H9 (cell line): Measurements from ENCODE around the gene DLG5. TPM values are rescaled to one million over a fixed set of nuclear protein-coding genes. Genes with fewer than 3 reads are reported as not detected.

Source experiments
- DNase-seq: peaks from one replicate; pipeline ENCODE4 v3.0.0-alpha.2; 2017
- H2AFZ ChIP-seq: one replicate; pipeline ENCODE4 v1.6.1; 2013; ENCODE audit warnings: mild to moderate bottlenecking, low read length, control low read depth, moderate library complexity
- H2AK5ac ChIP-seq: 2 replicates; pipeline ENCODE4 v1.6.1; 2013; ENCODE audit warnings: low read length, control low read depth, mixed read lengths; ENCODE audit not compliant: insufficient read length
- H2BK120ac ChIP-seq: one replicate; pipeline ENCODE4 v1.6.1; 2013; ENCODE audit warnings: low read depth, mild to moderate bottlenecking, low read length, control low read depth, inconsistent platforms; ENCODE audit not compliant: poor library complexity, severe bottlenecking
- H2BK12ac ChIP-seq: 2 replicates; pipeline ENCODE4 v1.6.1; 2013; ENCODE audit warnings: low read length, control low read depth, mixed read lengths, low read depth; ENCODE audit not compliant: insufficient read length
- H2BK15ac ChIP-seq: 2 replicates; pipeline ENCODE4 v1.6.1; 2013; ENCODE audit warnings: low read depth, low read length, control low read depth
- H2BK20ac ChIP-seq: one replicate; pipeline ENCODE4 v1.6.1; 2013; ENCODE audit warnings: low read depth, mild to moderate bottlenecking, low read length, control low read depth, inconsistent platforms; ENCODE audit not compliant: poor library complexity, severe bottlenecking
- H2BK5ac ChIP-seq: 2 replicates; pipeline ENCODE4 v1.6.1; 2013; ENCODE audit warnings: low read length, control low read depth, mixed read lengths; ENCODE audit not compliant: insufficient read length
- H3K14ac ChIP-seq: 2 replicates; pipeline ENCODE4 v1.6.1; 2013; ENCODE audit warnings: low read length, control low read depth; ENCODE audit not compliant: insufficient read depth
- H3K18ac ChIP-seq: 2 replicates; pipeline ENCODE4 v1.6.1; 2013; ENCODE audit warnings: low read depth, mild to moderate bottlenecking, mixed read lengths, low read length, control low read depth; ENCODE audit not compliant: insufficient read length
- H3K23ac ChIP-seq: 2 replicates; pipeline ENCODE4 v1.6.1; 2013; ENCODE audit warnings: low read length, control low read depth, mixed read lengths, low read depth; ENCODE audit not compliant: insufficient read length
- H3K23me2 ChIP-seq: 2 replicates; pipeline ENCODE4 v1.6.1; 2013; ENCODE audit warnings: low read depth, mild to moderate bottlenecking, mixed read lengths, low read length, control low read depth; ENCODE audit not compliant: insufficient read length, poor library complexity, severe bottlenecking
- H3K27ac ChIP-seq: 2 replicates; pipeline ENCODE4 v1.5.1; 2013; ENCODE audit warnings: low read length, control low read depth, mixed read lengths, low read depth; ENCODE audit not compliant: insufficient read length
- H3K27me3 ChIP-seq: 2 replicates; pipeline ENCODE4 v1.6.1; 2013; ENCODE audit warnings: low read length, control low read depth, inconsistent platforms; ENCODE audit not compliant: insufficient read depth
- H3K4ac ChIP-seq: 2 replicates; pipeline ENCODE4 v1.6.1; 2013; ENCODE audit warnings: low read depth, mild to moderate bottlenecking, control low read depth, inconsistent platforms, low read length, moderate library complexity
- H3K4me1 ChIP-seq: 2 replicates; pipeline ENCODE4 v1.6.1; 2013; ENCODE audit warnings: low read length, control low read depth, inconsistent platforms; ENCODE audit not compliant: insufficient read depth
- H3K4me2 ChIP-seq: 2 replicates; pipeline ENCODE4 v1.6.1; 2013; ENCODE audit warnings: low read length, control low read depth, mixed read lengths; ENCODE audit not compliant: insufficient read length, insufficient read depth
- H3K56ac ChIP-seq: 2 replicates; pipeline ENCODE4 v1.6.1; 2013; ENCODE audit warnings: low read depth, mild to moderate bottlenecking, mixed read lengths, low read length, control low read depth; ENCODE audit not compliant: insufficient read length
- H3K79me1 ChIP-seq: 2 replicates; pipeline ENCODE4 v1.6.1; 2013; ENCODE audit warnings: low read depth, mild to moderate bottlenecking, moderate library complexity, low read length, control low read depth, inconsistent platforms; ENCODE audit not compliant: insufficient read depth, poor library complexity, severe bottlenecking
- H3K79me2 ChIP-seq: 2 replicates; pipeline ENCODE4 v1.6.1; 2013; ENCODE audit warnings: low read length, control low read depth, inconsistent platforms; ENCODE audit not compliant: insufficient read depth
- H3K9ac ChIP-seq: 2 replicates; pipeline ENCODE4 v1.6.1; 2013; ENCODE audit warnings: low read length, control low read depth, mixed read lengths; ENCODE audit not compliant: insufficient read length; ENCODE audit errors: extremely low read depth
- H3K9me3 ChIP-seq: one replicate; pipeline ENCODE4 v1.6.1; 2013; ENCODE audit warnings: low read depth, low read length, inconsistent platforms; ENCODE audit not compliant: control insufficient read depth
- H3T11ph ChIP-seq: one replicate; pipeline ENCODE4 v1.6.1; 2013; ENCODE audit warnings: mild to moderate bottlenecking, low read length, control low read depth, inconsistent platforms
- H4K20me1 ChIP-seq: one replicate; pipeline ENCODE4 v1.6.1; 2013; ENCODE audit not compliant: control insufficient read depth, insufficient read length, insufficient read depth
- H4K5ac ChIP-seq: 2 replicates; pipeline ENCODE4 v1.6.1; 2013; ENCODE audit warnings: low read depth, mild to moderate bottlenecking, mixed read lengths, low read length, control low read depth; ENCODE audit not compliant: insufficient read length
- H4K8ac ChIP-seq: replicated peaks from 2 replicates; pipeline ENCODE4 v1.6.1; 2013; ENCODE audit warnings: low read length, control low read depth, mixed read lengths, low read depth; ENCODE audit not compliant: insufficient read length
- H4K91ac ChIP-seq: 2 replicates; pipeline ENCODE4 v1.6.1; 2013; ENCODE audit warnings: low read depth, mild to moderate bottlenecking, moderate library complexity, mixed read lengths, low read length, control low read depth; ENCODE audit not compliant: insufficient read length
- H3K27ac Mint-ChIP-seq, 3 experiments: 2 replicates in 2 of 3; 3 replicates in 1 of 3; pipeline ENCODE4 v1.8.0; 2020 to 2021; ENCODE audit warnings: mixed read lengths in 3 of 3, mild to moderate bottlenecking in 1 of 3, moderate library complexity in 1 of 3
- H3K27me3 Mint-ChIP-seq: 2 replicates; pipeline ENCODE4 v1.8.0; 2021; ENCODE audit warnings: low read depth, mild to moderate bottlenecking, moderate library complexity, mixed read lengths
- H3K36me3 Mint-ChIP-seq, 3 experiments: 2 replicates in 2 of 3; 3 replicates in 1 of 3; pipeline ENCODE4 v1.8.0; 2020 to 2021; ENCODE audit warnings: low read depth in 3 of 3, mixed read lengths in 3 of 3; ENCODE audit not compliant: insufficient read depth in 1 of 3
- H3K4me1 Mint-ChIP-seq, 2 experiments: 2 replicates each; pipeline ENCODE4 v1.8.0; 2020; ENCODE audit warnings: mixed read lengths in 2 of 2
- H3K4me3 Mint-ChIP-seq, 2 experiments: 2 replicates in 1 of 2; 3 replicates in 1 of 2; pipeline ENCODE4 v1.8.0; 2020 to 2021; ENCODE audit warnings: mild to moderate bottlenecking in 2 of 2, mixed read lengths in 2 of 2, moderate library complexity in 1 of 2
- H3K9me3 Mint-ChIP-seq, 2 experiments: 2 replicates in 1 of 2; 3 replicates in 1 of 2; pipeline ENCODE4 v1.8.0; 2020; ENCODE audit warnings: mild to moderate bottlenecking in 2 of 2, mixed read lengths in 2 of 2, moderate library complexity in 1 of 2
- WGBS: extraction: QIAGEN DNeasy Blood & Tissue Kit; methylation state at CpG from one replicate; pipeline ENCODE4 v1.1.7; 2013; ENCODE audit warnings: missing lambda C conversion rate, low lambda C conversion rate, mixed read lengths; ENCODE audit not compliant: insufficient read length; ENCODE audit errors: extremely low coverage; 5-methylcytosine and 5-hydroxymethylcytosine counted together
- total RNA-seq: library from RNA; stranded (reverse); gene quantifications from 2 replicates; pipeline ENCODE4 v1.2.1, GENCODE V29; 2021
- TF ChIP-seq, protein P1 (sequence below): fragments of 200-600 bp; sonication (generic); conservative IDR thresholded peaks from 3 replicates; pipeline ENCODE4 v1.8.0; 2021; ENCODE audit warnings: antibody characterized with exemption, mild to moderate bottlenecking

Gene DLG5
- total RNA-seq, 1 experiment from 2014 or later = 67.4 TPM

DNA sequence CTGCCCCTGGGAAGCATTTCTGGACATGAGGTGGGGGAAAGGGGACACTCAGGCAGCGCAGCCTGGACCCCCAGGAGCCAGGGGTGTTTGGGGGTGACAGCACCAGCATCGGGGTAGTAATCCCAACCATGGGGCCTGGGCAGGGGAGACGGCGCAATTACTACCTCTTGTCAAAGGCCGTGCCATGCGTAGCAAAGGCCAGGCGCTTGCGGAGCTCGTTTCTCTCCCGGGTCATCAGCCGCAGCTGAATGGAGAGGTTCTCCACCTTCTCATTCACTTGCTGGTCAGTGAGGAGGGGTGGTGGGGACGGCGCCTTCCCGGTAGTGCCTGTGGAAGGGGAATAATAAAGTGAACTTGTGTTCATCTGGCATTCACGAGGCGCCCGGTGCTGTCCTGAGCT lies 70.0 kb downstream of the DLG5 start:
- H3K36me3 Mint-ChIP-seq = peaks cover 26 to 49% (median 28%) of the 10 kb centered on the region in 3 experiments
- H4K20me1 ChIP-seq = no peaks in the 10 kb centered on the region

More for the DNA sequence above, 70.0 kb downstream of the DLG5 start:
- H3K4me1 Mint-ChIP-seq = peaks cover 10 to 19% of the 10 kb centered on the region in 2 experiments
- H3K27me3 Mint-ChIP-seq = no peaks in the 10 kb centered on the region
- Histone ChIP-seq H3K79me2 (no peaks in the 10 kb centered on the region; the same call in 1 of the 2 replicates), H3K4me1 (no peaks in the 10 kb centered on the region), H3T11ph (no peak overlapping the region), H2BK5ac (no peak overlapping the region), H2AK5ac (no peak overlapping the region), H3K9ac (no peak overlapping the region), H2AFZ (no peak overlapping the region), H4K91ac (no peak overlapping the region), H3K56ac (no peak overlapping the region), H3K23ac (no peak overlapping the region), H3K27me3 (no peaks in the 10 kb centered on the region), H3K79me1 (no peaks in the 10 kb centered on the region), H3K27ac (no peak overlapping the region), H3K4ac (no peak overlapping the region), H4K5ac (no peak overlapping the region), H3K14ac (no peak overlapping the region), H2BK20ac (no peak overlapping the region), H2BK15ac (no peak overlapping the region), H4K8ac (no peak overlapping the region), H3K9me3 (no peaks in the 10 kb centered on the region), H2BK120ac (no peak overlapping the region), H2BK12ac (no peak overlapping the region), H3K23me2 (no peaks in the 10 kb centered on the region), H3K4me2 (no peak overlapping the region), H3K18ac (no peak overlapping the region)
- no peak overlapping the region for H3K4me3 Mint-ChIP-seq
- peaks cover 0 to 2% of the 10 kb centered on the region in 2 experiments; a peak in 1 of 5 replicates for H3K9me3 Mint-ChIP-seq
- WGBS = no CpG with 5 or more reads among the region's 17 CpGs
- no peak overlapping the region; a peak in 1 of 7 replicates for H3K27ac Mint-ChIP-seq
- TF ChIP-seq, protein P1, sequence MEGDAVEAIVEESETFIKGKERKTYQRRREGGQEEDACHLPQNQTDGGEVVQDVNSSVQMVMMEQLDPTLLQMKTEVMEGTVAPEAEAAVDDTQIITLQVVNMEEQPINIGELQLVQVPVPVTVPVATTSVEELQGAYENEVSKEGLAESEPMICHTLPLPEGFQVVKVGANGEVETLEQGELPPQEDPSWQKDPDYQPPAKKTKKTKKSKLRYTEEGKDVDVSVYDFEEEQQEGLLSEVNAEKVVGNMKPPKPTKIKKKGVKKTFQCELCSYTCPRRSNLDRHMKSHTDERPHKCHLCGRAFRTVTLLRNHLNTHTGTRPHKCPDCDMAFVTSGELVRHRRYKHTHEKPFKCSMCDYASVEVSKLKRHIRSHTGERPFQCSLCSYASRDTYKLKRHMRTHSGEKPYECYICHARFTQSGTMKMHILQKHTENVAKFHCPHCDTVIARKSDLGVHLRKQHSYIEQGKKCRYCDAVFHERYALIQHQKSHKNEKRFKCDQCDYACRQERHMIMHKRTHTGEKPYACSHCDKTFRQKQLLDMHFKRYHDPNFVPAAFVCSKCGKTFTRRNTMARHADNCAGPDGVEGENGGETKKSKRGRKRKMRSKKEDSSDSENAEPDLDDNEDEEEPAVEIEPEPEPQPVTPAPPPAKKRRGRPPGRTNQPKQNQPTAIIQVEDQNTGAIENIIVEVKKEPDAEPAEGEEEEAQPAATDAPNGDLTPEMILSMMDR = no peak
- DNase-seq = no peak
